GM21619 (cell line): ENCODE results near the gene RASL12.

Source experiments
- ATAC-seq: cut with Tn5 transposase; IDR thresholded peaks from one replicate; pipeline ENCODE4 v1.9.1; 2021; ENCODE audit not compliant: unreplicated experiment

Gene RASL12

DNA sequence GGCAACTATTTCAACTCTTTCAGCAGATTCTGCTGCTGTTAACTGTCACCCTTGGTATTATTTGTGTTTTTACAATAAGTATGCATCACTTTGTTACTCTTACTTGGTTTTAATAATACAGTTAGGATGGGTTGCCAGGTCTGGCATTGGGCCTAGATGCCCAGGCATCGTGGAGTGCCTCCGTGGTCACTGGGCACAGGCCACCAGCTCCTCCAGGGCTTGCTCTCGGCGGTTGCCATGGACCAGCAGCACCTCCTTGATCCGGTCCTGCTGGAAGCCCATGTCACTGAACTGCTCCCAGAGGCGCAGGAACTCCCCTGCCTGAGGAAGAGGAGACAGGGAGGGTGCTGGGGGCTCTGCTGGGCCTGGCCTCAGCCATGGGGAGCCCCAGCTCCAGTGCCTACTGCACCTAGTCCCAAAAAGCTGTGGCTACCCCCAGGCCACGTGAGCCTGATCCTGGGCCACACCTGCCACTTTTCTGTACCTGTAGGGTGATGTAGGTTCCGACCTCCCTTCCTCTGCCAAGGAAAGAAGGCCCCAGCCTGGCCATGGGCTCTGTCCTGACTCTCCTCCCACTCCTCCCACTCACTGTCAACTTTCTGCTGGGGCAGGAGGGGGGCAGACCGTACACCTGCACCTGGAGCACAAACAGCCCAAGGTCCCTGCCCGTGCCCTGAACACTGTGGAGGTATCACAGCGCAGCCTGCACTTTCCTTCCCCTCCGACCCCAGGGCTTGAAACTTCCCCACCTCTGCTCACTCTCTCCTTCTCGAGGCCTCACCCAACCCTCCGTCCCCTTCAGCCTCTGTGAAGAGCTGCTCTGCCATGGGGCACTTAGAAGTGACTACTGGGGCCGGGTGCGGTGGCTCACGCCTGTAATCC lies 25.4 kb upstream of the RASL12 start:
- no peak for ATAC-seq

DNA sequence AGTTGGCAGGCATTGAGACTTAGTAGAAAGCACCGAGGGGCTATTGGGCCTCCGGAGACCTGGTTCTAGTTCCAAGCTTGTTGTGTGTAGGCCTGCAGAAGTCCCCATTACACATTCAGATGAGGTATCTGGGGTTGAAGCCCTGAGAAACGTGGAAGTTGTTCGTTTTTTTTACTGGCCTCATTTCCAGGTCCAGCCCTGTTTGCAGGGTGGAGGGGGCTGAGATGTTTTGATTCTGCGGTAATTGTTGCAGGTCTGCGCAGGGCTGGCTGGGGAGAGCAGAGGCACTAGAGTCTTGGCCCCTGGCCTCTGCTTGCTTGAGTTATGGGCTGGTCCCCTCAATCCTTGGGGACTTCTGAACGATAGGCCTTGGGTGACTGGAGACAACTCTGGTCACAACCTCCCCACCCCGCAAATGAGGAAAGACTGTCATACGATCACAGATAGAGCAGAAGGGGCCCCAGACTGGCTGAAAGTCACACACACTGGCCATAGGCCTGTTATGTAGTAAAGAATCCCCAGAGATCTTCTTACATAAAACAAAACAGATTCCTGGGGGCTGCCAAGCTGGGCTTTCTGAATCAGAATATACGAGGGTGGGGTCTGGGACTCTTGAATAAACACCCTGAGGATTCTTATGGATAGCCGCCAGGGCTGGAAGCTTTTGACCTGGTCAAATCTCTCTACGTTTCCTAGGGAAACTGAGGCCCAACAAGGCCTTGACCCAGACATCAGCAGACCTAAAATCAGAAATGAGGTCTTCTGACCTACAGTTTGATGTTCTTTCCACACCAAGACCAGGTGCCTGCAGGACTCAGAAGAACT lies 24.4 kb upstream of the RASL12 start:
- no peak for ATAC-seq

DNA sequence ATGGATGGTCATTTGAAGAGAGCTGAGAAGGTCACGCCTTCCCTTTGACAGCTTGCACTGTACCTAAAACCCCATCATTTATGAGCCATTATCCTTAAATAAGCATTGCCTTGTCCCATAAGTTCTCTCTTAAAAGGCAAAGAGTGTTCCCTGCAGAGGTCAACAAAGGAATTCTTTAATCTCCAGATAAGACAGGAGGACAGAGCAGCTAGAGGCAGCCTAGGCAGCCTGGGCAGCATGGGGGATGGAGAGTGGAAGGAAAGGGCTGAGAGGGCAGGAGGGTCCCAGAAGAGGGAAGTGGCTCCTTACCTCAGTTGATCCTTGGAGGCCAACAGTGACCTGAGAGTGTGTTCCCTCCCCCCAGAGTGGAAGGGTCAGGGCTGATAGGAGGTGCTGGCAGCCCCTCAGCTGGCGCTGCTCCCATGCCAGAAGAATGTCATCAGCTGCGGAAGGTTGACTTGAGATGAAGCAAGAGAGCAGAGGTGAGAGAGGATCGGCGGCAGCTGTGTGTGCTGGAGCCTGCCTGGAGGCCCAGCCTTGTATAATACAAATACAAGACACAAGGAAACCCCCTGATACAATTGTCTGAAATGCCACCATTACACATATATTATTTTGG lies 21.5 kb upstream of the RASL12 start:
- no peak for ATAC-seq

DNA sequence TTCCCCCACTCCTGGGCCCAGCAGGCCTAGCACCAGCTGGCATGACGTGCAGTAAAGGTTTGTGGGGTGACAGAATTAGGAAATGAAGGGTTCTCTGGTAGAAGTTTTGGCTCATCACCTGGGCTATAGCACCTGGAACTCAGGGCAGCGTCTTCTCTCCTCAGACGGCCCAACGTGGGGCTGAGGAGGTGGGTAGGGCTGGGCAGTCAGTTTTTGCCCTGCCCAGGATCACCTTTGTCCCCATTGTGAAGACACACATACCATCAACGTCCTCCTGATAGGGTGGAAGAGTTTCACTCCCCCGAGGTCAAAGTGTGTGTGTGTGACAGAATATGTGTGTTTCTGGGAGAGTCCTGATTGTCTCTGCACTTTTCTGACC lies 20.8 kb upstream of the RASL12 start:
- no peak for ATAC-seq

DNA sequence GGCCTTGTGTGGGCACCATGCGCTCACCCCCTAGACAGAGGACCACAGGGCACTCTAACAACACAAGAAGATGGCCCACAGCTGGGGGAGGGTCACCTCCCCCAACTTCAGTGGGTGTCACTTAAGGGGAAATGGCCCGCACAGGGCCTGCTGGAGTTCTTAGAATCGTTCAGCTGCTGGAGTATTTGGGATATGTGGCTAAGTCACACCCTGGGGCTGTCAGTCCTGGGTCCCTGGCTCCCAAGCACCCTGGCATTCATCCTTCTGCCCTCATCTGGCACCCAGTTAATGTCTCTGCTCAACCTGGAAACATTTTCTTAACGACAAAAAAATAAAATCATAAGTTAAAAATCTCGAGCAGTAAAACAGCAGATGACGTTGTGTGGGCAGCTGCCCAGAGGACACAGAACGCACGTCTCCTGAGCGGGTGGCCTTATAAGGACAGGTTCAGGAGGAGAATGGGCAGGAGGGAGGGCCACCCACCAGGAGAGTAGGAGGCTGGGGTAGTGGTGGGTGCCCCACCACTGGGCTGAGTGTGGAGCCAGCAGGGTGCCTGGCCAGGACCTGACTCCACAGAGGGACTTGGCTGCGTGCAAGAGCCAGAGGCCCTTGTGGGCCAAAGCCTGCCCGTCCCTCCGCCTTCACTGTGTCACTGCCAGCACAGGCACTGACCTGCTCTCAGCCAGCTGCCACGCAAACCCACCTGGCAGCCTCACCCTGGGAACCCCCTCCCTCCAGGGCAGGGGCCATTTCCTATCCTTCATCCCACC lies 20.3 kb upstream of the RASL12 start:
- no peak for ATAC-seq

DNA sequence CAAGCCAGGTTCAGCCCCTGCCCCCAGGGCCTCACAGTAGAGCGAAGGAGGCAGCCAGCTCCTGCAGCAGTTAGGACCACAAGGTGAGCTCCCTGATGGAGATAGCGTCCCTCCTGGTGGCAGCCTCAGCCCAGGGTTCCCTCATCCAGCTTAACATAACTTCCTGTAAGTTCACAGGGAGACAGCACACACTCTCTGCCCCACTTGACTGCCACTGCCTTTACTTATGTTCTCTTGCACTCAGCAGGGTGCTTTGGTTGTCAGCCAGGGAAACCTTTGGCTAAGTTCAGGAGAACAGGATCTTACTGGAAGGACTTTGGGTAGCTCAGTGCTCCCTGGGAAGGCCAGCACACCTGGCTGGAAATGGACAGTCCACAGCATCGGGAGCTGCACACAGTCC lies 19.6 kb upstream of the RASL12 start:
- no peak for ATAC-seq

DNA sequence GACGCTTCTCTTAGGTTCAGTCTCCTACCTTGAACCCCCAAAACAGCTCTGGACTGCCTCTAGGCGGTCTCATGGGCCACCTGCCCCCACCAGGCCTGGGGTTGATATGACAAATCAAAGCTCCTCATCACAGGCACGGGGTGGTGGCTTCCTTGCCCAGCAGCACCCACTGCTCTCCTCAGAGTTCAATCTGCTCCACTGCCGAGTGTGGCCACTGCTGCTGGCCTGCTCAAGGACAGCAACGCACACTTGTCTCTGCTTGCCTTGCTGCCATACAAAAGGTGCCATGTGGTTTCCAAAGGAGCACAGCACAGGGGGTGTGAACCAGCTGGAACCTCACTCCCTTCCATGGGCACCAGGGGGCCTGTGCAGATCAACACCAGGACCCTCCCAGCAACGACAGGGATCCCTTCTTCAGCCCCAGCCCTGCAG lies 18.9 kb upstream of the RASL12 start:
- ATAC-seq: no peak

DNA sequence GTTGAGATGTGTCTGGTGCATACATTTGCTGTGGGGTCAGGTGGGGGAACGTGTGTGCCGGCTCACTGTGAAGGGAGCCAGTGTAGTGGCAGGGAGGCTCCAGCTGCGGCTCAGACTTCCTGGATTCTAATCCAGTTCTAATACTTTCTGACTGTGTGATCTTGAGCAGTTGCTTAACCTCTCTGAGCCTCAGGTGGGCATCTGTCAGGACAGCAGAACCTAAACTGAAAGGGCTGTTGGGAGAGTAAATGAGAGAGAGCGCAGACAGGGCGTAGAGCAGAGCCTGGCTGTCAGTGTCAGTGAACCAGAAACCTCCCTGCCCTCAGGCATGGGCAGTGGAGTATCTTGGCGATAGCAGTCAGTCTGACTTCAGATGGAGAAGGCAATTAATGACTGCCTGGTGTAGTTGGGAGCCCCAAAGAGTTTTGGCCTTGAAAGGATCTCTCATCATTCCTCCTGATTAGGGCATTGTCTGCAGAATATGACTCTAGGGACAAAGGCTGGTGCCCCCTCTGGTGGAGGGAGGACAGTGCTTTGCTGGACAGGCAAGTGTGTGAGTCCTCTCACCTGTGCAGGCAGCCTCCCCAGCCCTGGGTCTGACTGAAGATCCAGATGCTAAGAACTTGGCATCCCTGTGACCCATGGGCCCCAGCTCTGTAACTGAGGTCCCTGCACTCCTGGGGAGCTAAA lies 18.3 kb upstream of the RASL12 start:
- no peak for ATAC-seq

DNA sequence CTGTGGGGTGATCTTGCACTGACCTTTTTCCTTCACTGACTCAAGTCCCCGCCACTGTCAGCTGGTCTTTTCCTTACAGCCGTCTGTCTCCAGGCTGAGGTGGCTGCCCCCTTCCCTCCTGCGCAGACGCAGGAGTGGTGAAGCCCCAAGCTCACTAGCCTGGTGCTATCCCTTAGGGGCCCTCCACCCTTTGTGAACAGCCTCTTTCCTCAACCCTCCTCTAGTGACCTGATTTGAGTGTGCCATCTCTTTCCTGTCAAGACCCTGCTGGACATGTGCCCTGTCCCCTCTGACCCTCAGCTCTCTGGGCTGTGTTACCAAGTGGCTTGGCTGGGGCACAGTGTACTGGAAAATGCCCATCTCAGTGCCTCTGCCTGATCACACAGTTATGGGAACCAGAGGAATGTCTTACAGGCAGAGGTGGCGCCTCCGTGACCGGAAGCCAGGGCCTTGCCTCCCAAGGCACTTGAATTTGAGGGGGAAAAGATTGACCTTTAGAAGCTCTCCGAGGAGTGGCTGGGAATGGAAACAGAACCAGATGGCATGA lies 17.5 kb upstream of the RASL12 start:
- no peak for ATAC-seq

DNA sequence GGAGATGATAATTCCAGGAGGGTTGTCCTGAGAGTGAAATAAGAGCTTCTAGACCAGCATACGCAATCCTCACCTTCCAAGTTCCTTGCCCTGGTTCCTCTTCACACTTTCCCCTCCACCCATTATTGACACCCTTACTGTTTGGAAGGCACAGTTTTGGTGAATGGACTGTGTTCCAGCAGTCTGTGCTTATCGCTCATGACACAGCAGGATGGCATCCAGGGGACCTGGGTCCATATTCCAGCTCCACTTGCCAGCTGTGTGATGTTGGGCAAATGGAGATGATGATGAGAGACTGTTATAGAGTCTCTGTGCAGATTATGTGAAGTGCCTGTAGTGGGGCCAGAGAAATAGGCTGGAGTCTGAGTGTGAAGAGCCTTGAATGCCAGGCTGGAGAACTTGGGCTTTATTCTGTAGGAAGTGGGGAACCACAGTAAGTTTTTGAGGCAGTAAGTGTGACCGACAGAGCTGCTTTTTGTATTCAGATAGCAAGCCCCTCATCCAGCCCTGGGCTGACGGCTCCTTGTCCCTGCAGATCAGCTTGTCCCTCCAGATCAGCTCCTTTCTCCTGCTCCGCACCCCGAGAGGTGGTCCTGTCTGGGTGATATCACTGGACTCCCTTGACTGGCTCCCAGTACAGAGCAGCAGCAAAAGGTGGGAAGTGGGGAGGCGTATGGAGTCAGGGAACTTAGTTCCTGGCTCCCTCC lies 16.9 kb upstream of the RASL12 start:
- ATAC-seq: no peak

DNA sequence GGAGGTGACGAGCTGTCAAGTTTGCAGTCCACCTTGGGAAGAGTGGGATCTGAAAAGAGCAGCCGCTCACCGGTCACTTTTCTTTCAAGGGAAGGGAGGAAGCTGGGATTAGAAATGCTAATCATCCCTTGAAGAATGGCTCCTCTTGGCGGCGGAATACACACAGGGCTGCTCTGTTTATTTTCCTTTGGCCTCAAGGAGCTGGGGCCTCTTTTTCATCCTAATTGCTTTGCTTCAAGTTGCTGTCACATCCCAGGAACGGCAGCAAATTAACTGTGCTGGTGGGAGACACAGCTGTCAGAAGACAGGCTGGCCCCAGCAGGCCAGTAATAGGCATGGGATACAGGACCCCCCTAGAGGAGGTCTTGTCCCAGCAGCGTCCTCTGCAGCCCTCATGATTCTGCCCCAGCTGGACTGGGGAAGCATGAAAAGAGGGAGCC lies 15.5 kb upstream of the RASL12 start:
- ATAC-seq: no peak

DNA sequence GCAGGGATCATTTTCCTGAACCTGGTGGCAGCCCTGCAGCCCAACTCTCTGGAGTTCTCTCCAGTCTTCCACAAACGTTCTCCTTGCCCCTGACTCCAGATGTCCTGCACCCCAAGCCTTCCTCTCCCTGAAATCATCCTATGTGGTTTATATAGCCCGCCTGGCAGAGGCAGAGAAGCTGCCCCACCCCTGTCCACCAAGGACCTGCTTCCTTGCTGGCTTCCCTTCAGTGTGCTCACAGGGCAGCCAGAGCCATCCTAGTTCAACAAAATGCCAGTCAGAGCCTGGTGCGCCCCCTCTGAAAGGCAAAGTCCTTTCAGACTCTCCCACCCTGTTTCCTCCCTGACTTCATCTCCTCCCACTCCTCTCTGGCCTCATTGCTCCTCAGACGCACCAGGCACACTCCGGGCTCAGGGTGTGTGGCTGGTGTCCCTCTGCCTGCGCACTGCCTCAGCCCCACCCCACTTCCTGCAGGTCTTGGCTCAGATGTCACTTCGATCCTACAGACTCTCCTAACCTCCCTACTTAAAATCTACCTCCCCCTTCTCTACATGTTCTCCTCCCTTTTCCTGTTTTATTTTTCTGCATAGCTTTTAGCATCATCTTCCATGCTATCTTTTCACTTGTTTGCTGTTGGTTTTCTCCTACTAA lies 14.6 kb upstream of the RASL12 start:
- no peak for ATAC-seq

DNA sequence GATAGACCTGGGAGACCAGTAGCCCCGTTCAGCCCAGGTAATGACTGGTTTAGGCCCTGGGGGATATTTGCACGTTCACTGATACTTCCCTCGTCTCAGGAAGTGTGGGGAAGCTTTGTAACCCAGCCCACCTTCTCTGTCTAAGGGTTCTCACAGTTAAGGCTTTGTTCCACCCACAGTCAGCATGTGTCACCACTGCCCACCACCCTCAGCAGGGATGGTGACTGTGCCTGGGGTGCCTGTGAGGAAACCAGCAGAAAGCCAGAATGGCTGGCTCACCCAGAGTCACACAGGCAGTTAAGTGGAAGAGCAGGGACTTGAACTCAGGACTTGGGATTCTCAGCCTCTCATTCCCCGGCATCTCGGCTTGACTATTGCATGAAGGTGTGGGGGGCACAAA lies 14.0 kb upstream of the RASL12 start:
- ATAC-seq: no peak

DNA sequence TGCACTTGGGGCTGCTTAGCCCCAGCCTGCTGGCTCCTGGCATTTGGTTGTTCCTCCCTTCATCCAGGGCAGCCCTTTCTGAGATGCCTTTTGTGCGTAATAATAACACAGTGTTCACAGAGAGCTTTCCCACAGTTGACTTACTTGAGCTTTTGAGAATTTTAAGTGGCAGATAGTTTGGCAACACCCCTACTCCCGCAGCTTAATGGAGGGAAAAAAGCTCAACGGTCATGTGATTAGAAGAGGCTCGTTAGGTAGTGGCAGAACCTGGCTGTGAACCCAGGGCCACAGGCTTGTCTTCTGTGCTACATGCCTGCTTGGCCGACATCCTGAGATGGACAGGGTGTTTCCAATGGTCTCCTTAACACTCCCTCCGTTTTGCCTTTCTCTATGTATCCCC lies 13.5 kb upstream of the RASL12 start:
- ATAC-seq: no peak

DNA sequence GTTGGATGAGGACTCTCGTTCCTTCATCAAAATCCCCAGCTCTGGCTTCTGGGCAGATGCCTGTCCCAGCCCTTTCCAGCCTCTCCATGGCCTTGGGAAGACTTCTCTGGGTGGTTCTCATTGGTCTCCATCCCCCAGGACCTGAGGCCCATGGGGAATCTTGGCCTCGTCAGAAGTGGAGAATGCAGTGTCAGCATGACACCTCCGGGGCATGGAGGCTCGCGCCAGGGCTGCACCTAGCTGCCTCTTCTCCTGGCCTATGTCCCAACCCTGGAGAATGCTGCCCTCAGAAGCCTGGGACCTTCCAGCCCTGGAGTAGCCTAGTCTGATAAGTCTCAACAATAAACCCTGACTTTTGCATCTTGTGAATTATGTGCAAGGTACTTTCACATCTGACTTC lies 11.8 kb upstream of the RASL12 start:
- no peak for ATAC-seq

DNA sequence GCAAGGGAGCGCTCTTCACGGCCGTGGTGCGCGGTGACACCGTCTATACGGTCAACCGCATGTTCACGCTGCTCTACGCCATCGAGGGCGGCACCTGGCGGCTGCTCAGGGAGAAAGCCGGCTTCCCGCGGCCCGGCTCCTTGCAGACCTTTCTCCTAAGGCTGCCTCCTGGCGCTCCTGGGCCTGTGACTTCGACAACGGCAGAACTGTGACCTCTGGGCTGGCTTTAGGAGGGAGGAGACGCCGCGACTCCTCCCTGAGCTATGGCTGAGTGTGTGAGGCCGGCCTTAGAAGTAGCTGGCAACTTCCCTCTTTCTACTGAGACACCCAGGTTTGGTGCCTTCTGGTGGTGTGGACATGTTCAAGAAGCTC lies 10.2 kb upstream of the RASL12 start:
- no peak for ATAC-seq

DNA sequence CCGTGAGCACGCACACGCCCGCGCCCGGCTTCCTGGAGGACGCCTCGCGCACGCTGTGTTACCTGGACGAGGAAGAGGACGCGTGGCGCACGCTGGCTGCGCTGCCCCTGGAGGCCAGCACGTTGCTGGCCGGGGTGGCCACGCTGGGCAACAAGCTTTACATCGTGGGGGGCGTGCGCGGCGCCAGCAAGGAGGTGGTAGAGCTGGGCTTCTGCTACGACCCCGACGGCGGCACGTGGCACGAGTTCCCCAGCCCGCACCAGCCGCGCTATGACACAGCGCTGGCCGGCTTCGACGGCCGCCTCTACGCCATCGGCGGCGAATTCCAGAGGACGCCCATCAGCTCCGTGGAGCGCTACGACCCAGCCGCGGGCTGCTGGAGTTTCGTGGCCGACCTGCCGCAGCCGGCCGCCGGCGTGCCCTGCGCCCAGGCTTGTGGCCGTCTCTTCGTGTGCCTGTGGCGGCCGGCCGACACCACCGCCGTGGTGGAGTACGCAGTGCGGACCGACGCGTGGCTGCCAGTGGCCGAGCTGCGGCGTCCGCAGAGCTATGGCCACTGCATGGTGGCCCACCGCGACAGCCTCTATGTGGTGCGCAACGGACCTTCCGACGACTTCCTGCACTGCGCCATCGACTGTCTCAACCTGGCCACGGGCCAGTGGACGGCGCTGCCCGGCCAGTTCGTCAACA lies 9.6 kb upstream of the RASL12 start:
- ATAC-seq: no peak

DNA sequence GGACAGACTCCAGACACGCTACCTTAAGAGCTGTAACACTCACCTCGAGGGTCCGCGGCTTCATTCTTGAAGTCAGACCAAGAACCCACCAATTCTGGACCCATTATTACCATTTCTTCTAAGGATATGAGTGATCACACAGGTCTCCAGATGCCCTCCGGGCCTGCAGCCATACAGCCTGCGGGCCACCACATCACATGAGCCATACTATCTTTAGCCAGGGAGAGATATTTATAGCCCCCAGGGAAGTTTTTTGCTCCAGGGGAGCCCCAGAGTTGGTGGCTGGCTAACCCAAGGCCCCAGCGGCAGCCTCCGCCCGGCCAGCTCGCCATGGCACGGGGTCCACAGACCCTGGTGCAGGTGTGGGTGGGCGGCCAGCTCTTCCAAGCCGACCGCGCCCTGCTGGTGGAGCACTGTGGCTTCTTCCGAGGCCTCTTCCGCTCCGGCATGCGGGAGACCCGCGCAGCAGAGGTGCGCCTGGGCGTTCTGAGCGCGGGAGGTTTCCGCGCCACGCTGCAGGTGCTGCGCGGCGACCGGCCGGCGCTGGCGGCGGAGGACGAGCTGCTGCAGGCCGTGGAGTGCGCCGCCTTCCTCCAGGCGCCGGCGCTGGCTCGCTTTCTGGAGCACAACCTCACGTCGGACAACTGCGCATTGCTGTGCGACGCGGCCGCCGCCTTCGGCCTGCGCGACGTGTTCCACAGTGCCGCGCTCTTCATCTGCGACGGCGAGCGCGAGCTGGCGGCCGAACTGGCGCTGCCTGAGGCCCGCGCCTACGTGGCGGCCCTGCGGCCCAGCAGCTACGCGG lies 8.9 kb upstream of the RASL12 start, which contains the start of gene KBTBD13:
KBTBD13 (plus strand) TSS at position 261 of the 805 bp plus-strand sequence; CDS start at position 331, 70 bp downstream.
- ATAC-seq: no peak
